NCI-H82 treated with DMSO at 0.1 percent for 48 hours (cell line): ENCODE data around the gene GNL3L.
"Not testable (repeated sequence)": the region's sequence is repeated elsewhere in the genome, so short reads cannot be mapped to it uniquely, and the experiment has no call there.

ENCODE experiments used
- DNase-seq: peaks from one replicate; lab custom pipeline; 2025; ENCODE audit not compliant: unreplicated experiment; lab: John Stamatoyannopoulos, UW

Gene GNL3L, protein sequence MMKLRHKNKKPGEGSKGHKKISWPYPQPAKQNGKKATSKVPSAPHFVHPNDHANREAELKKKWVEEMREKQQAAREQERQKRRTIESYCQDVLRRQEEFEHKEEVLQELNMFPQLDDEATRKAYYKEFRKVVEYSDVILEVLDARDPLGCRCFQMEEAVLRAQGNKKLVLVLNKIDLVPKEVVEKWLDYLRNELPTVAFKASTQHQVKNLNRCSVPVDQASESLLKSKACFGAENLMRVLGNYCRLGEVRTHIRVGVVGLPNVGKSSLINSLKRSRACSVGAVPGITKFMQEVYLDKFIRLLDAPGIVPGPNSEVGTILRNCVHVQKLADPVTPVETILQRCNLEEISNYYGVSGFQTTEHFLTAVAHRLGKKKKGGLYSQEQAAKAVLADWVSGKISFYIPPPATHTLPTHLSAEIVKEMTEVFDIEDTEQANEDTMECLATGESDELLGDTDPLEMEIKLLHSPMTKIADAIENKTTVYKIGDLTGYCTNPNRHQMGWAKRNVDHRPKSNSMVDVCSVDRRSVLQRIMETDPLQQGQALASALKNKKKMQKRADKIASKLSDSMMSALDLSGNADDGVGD

DNA sequence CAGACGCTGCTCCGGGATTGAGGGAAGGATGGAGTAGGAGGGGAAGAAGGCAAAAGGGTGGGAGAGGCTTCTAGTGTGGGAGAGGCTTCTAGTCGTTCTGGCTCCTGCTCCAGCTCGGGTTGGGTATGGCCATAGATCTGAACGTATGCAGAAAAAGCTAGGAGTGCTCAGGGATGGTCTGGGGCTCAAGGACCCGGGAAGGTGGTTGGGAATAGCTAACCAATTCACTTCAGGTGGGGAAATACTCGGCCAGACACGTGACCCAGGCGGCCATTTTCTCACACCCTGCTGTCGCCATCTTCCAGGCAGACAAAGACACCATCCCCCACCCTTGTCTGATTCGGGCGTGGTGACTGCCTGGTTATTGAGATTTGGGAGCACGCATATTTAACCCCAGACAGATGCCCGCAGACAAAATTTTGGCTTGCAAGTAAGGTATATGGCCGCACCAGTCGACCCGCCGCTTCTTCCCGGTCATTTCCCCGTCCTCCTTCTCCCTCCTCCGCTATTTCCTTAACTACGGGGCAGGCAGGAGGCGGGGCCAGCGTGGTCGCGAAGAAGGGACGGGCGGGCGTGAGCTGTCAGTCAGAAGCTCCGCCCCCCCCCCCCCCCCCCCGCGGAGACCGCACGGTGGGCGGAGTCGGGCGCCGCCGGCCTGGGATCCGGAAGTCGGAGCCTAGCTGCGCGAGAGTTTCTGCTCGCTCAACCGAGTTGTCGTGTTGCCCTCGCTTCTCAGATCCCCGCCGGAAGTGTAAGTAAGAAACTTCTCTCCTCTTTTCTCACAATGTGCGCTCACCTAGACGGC, at the start of gene GNL3L:
Gene GNL3L, plus strand, starts transcription at position 668 of the 805 bp plus-strand sequence. CDS start 2,348 bp downstream, outside the sequence.
- DNase-seq, result peak; percentile 90

DNA sequence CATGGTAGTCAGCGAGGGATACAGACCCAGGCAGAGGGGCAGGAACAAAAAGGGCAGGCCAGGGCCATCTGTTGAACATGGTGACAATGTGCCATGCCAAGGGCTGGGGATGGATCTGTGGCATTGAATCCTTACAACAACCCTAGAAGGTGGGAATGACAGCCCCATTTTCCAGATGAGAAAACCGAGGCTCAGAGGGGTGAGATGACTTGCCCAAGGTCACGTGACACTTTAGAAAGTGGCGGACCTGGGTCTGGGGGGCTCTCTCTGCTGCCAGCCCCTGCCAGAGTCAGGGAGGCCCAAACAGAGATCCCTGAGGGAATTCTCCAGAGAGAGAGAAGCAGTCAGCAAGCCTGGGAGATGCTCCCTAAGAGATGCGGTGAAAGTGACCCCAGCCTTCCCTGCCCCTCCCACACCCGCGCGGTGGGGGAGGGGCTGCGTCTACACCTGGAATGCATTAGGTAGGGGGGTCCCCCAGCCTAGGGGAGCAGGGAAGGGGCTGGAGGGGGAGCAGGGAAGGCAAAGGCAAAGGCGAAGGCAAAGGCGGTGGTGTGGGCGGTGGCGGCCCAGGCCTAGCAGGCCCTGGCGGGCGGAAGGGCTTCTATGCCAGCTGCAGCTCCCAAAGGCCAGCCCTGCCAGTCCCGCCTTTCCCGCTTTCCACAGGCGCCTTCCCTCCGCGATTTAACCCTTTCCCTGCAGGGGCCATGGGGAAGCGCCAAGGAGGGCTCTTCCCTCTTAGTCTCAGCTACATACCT, 47.0 kb upstream of the GNL3L start:
- no peak for DNase-seq

GRCh38 chrX:54483946-54484345, 46.1 kb upstream of the GNL3L start:
- DNase-seq, result no peak

DNA sequence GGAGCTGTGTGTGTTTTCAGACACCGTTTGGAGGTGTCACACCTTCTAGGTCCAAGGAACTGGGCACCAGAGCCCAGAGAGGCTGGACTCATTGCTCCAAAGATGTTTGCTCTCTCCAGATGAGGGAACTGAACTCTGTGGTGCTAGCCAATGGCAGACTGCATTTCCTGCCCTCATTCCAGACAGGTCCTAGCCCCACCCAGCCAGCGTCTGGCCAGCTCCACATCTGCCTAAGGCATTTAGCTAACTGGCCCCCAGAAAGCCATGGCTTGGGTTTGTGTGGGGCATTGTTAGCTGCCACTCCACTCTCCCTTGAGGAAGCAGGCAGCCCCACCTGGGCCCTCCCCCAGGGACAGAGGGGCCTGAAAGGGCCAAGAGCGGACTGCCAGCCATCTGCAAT, 45.4 kb upstream of the GNL3L start:
- DNase-seq, result no peak

- DNase-seq, result not testable (repeated sequence)
Measured at GRCh38 chrX:54489819-54490218, 40.2 kb upstream of the GNL3L start.

GRCh38 chrX:54492340-54492739, 37.7 kb upstream of the GNL3L start:
- no peak for DNase-seq

DNA sequence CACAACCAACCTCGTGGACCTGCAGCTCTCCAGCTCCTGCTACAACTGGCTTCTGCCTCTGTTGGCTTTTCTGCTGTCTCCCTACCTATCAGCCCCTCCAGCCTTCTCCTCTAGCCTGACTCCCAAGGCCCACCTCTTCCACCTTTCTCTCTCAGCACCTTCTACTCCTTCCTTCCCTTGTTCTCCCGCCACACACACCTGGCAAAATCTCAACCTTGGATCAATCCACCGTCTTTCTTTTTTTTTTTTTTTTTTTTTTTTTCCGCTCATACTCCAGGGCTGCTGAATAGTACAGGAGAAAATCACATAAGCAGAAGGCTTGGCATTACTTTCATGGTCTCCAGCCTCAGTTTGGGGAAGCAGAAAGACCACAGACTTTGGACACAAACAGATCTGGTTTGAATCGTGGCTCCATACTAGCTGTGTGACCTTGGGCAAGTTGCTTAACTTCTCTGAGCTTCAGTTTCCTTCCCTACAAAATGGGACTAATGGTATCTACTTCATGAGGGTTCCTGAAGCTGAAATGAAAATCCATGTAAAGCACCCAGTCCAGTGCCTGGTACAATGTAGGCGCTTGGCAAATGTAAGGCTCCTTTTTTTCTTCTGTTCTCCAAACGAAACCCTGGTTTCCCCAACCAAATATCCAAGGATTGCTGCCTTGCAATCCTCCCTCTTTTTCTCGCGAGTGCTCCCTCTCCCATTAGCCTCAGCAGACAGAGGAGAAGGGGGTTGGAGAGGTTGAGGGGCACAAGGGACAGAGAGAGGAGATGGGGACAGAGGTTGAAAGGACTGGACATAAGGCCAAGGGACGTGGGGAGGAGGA, 35.6 kb upstream of the GNL3L start:
- no peak for DNase-seq

GRCh38 chrX:54494989-54495813, 34.8 kb upstream of the GNL3L start:
- DNase-seq, result no peak

- DNase-seq, result peak; percentile 46
Measured at GRCh38 chrX:54495814-54496516, 34.1 kb upstream of the GNL3L start, which contains the start of gene FGD1. Gene FGD1 (minus strand): TSS chrX:54496234. CDS start chrX:54495432, 802 bp downstream.

DNA sequence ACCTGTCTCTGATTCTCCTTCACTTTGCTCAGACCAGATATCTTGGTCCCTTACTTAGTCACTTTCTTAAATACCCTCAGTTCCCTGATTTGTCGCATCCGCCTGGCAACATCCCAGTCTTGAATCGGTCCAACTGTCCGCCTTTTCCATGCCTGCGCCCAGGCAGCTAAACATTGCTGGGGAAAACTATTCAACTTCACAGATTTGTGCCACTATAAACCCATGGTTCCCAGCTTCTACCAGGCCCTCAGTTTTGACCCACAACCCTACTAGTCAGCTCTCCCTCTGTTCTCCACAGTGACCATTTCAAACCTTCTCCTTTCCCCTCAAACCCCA, 33.5 kb upstream of the GNL3L start:
- no peak for DNase-seq

DNA sequence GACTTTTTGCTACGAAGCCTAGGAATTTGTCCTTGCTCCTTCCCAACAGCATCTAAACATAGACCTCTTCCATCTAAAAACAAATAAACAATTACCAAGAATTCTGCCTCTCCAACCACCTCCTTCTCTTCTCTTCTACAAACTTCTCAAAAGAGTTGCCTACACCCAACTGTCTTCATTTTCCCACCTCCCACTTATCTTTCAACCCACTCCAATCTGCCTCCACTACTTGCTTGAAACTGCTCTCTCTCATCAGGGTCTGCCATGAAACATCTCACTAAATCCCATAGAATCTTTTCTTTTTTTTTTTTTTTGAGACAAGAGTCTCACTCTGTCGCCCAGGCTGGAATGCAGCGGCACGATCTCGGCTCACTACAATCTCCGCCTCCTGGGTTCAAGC, 33.1 kb upstream of the GNL3L start:
- no peak for DNase-seq

DNA sequence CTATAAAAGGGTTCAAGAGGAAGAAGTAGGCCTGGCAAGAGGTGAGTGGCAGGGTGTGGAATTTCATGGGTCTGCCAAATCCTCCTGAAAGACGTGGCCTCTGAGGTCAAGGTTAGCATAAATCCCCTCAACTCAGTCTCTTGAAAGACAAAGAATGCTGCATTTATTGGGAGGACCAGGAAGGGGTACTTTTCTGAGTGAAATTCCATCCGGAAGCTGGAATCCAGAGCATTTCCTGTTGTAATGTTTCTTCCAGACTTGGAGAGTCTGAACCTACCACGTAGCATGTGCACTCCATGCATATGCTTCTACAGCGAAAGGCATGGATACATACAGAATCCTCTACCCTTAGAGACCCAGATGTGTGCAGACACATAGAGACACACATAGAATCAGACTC, 20.6 kb upstream of the GNL3L start:
- no peak for DNase-seq

GRCh38 chrX:54529151-54529550, 868 bp upstream of the GNL3L start:
- DNase-seq, result peak; percentile 47

- DNase-seq, result no peak
Measured at GRCh38 chrX:54530357-54530900, 410 bp downstream of the GNL3L start.

- no peak for DNase-seq
Measured at GRCh38 chrX:54534271-54534670, 4.3 kb downstream of the GNL3L start.

DNA sequence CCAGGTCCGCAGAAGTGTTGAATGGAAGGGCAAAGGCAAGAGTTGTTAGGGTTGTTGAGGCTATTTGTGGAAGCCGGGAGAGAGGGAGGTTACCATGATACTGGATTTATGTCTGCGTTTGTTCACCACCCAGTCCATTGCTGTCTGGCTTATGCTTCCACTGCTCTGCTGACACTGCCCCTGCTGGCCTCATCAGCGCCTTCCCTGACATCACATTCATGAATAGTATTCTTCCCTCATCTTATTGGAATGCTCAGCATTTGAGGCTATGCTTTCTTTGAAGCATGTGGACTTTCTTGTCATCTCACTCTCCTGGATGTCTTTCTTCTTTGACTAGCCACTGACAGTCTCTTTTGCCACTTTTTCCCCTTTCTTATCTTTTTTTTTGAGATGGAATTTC, 10.3 kb downstream of the GNL3L start:
- no peak for DNase-seq

DNA sequence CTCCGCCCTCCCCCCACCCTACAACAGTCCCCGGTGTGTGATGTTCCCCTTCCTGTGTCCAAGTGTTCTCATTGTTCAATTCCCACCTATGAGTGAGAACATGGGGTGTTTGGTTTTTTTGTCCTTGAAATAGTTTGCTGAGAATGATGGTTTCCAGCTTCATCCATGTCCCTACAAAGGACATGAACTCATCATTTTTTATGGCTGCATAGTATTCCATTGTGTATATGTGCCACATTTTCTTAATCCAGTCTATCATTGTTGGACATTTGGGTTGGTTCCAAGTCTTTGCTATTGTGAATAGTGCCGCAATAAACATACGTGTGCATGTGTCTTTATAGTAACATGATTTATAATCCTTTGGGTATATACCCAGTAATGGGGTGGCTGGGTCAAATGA, 12.2 kb downstream of the GNL3L start:
- not testable (repeated sequence) for DNase-seq

DNA sequence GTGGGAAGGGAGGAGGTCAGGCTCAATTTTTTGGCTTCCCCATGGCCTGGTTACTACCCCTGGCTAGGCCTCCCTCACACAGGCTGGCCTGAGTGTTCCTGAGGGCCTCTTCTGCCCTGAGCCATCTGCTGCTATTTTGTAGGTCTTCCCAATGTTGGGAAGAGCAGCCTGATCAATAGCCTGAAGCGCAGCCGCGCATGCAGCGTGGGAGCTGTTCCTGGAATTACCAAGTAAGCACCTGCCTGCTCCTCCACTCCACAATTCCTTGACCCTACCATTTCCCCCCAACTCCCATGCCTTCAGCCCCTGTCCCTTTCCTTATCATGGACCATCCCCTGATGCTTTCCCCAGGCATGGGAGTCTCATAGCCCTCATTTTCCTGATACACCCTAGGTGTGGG, 20.8 kb downstream of the GNL3L start:
- DNase-seq, result no peak

GRCh38 chrX:54551801-54552200, 21.8 kb downstream of the GNL3L start:
- no peak for DNase-seq
